H1 (cell line): Measurements from ENCODE around the gene VPS9D1. TPM values are rescaled to one million over a fixed set of nuclear protein-coding genes. Genes with fewer than 3 reads are reported as not detected.

Experiments
- CTCF ChIA-PET: fragments of 300-600 bp; sonication (Branson Sonifier 250); formaldehyde crosslinking; loops from one replicate; lab custom pipeline; 2021; ENCODE audit not compliant: partially characterized antibody; lab: Charles Lee
- POLR2A ChIA-PET: fragments of 300-600 bp; sonication (Branson Sonifier 250); formaldehyde crosslinking; loops from one replicate; lab custom pipeline; 2021; ENCODE audit warnings: inconsistent platforms; ENCODE audit not compliant: partially characterized antibody; lab: Charles Lee
- DNase-seq, 2 experiments: peaks; one replicate each; pipeline versions ENCODE4 v3.0.0 to v3.0.0-alpha.2; 2010 to 2022; ENCODE audit warnings: low spot score in 2 of 2, low read depth in 1 of 2, mixed read lengths in 1 of 2
- FAIRE-seq: peaks from 2 replicates; lab custom pipeline; 2011; peaks lifted over from hg19 to GRCh38; lab: Jason Lieb, UNC
- H2AFZ ChIP-seq: 2 replicates; pipeline ENCODE4 v1.8.1; 2012; ENCODE audit warnings: low read length, inconsistent platforms
- H2AK5ac ChIP-seq: 2 replicates; pipeline ENCODE4 v1.6.1; 2013; ENCODE audit warnings: low read depth, low read length
- H2BK120ac ChIP-seq: replicated peaks from 2 replicates; pipeline ENCODE3; 2013; ENCODE audit warnings: low read depth, low read length, inconsistent platforms
- H2BK12ac ChIP-seq: 2 replicates; pipeline ENCODE4 v1.6.1; 2013; ENCODE audit warnings: low read depth, low read length
- H2BK15ac ChIP-seq: 2 replicates; pipeline ENCODE4 v1.6.1; 2013; ENCODE audit warnings: low read length
- H2BK20ac ChIP-seq: 2 replicates; pipeline ENCODE4 v1.6.1; 2013; ENCODE audit warnings: low read length
- H2BK5ac ChIP-seq: 2 replicates; pipeline ENCODE4 v1.6.1; 2013; ENCODE audit warnings: low read depth, low read length
- H3K14ac ChIP-seq: 2 replicates; pipeline ENCODE4 v1.6.1; 2013; ENCODE audit warnings: inconsistent platforms; ENCODE audit not compliant: insufficient read length
- H3K18ac ChIP-seq: 2 replicates; pipeline ENCODE4 v1.6.1; 2013; ENCODE audit warnings: low read length; ENCODE audit errors: extremely low read depth
- H3K23ac ChIP-seq: 2 replicates; pipeline ENCODE4 v1.6.1; 2013; ENCODE audit warnings: inconsistent platforms; ENCODE audit not compliant: insufficient read length
- H3K23me2 ChIP-seq: 2 replicates; pipeline ENCODE4 v1.6.1; 2013; ENCODE audit warnings: low read depth, low read length
- H3K27ac ChIP-seq: 2 replicates; pipeline ENCODE4 v1.6.1; 2011; ENCODE audit warnings: low read depth, low read length, inconsistent platforms
- H3K27me3 ChIP-seq, 4 experiments: replicated peaks in 1 of 4; 1 replicate in 1 of 4; 2 replicates in 3 of 4; pipeline versions ENCODE4 v1.6.1 to v1.8.1; 2011 to 2013; ENCODE audit warnings: low read length in 3 of 4, mild to moderate bottlenecking in 3 of 4, inconsistent platforms in 2 of 4, mixed read lengths in 2 of 4, moderate library complexity in 1 of 4; ENCODE audit not compliant: control insufficient read depth in 3 of 4, insufficient read depth in 3 of 4; ENCODE audit errors: extremely low read depth in 1 of 4
- H3K36me3 ChIP-seq, 4 experiments: 2 replicates each; pipeline versions ENCODE4 v1.6.1 to v1.8.1; 2011 to 2013; ENCODE audit warnings: mild to moderate bottlenecking in 4 of 4, low read length in 3 of 4, moderate library complexity in 2 of 4, control low read depth in 1 of 4, inconsistent platforms in 1 of 4; ENCODE audit not compliant: insufficient read depth in 4 of 4, control insufficient read depth in 2 of 4
- H3K4ac ChIP-seq: replicated peaks from 2 replicates; pipeline ENCODE3; 2013; ENCODE audit warnings: low read length, low read depth, mixed read lengths, inconsistent platforms; ENCODE audit not compliant: insufficient read length
- H3K4me1 ChIP-seq, 4 experiments: replicated peaks in 1 of 4; 1 replicate in 1 of 4; 2 replicates in 3 of 4; pipeline versions ENCODE4 v1.6.1 to v1.8.1; 2011 to 2013; ENCODE audit warnings: low read length in 3 of 4, inconsistent platforms in 2 of 4, mixed read lengths in 1 of 4; ENCODE audit not compliant: insufficient read depth in 4 of 4, control insufficient read depth in 3 of 4
- H3K4me2 ChIP-seq, 2 experiments: 2 replicates each; pipeline versions ENCODE4 v1.6.1 to v1.8.1; 2011 to 2013; ENCODE audit warnings: low read depth in 2 of 2, low read length in 2 of 2, control low read depth in 1 of 2, inconsistent platforms in 1 of 2, mild to moderate bottlenecking in 1 of 2; ENCODE audit not compliant: insufficient read depth in 1 of 2
- H3K4me3 ChIP-seq, 4 experiments: fragments of 200-600, 300-600 bp in 1 of 4; sonication (generic), shearing (Covaris generic), sonication (Bioruptor Twin) in 1 of 4; 2 replicates each; pipeline versions ENCODE4 v1.5.1 to v1.8.1; 2011 to 2016; ENCODE audit warnings: low read length in 4 of 4, low read depth in 3 of 4, control low read depth in 2 of 4, inconsistent platforms in 2 of 4, mild to moderate bottlenecking in 2 of 4, mixed read lengths in 1 of 4, moderate library complexity in 1 of 4; ENCODE audit not compliant: insufficient read depth in 2 of 4; ENCODE audit errors: extremely low read depth in 1 of 4
- H3K56ac ChIP-seq: replicated peaks from 2 replicates; pipeline ENCODE3; 2013; ENCODE audit warnings: low read depth, mild to moderate bottlenecking, mixed read lengths, low read length, inconsistent platforms; ENCODE audit not compliant: insufficient read length
- H3K79me1 ChIP-seq: 2 replicates; pipeline ENCODE4 v1.6.1; 2013; ENCODE audit warnings: low read depth, low read length, control low read depth
- H3K79me2 ChIP-seq, 2 experiments: 2 replicates each; pipeline versions ENCODE4 v1.6.1 to v1.8.1; 2012 to 2013; ENCODE audit warnings: low read length in 2 of 2, mild to moderate bottlenecking in 2 of 2, inconsistent platforms in 1 of 2; ENCODE audit not compliant: insufficient read depth in 2 of 2, control insufficient read depth in 1 of 2
- H3K9ac ChIP-seq, 4 experiments: replicated peaks in 1 of 4; 1 replicate in 1 of 4; 2 replicates in 3 of 4; pipeline versions ENCODE4 v1.6.1 to v1.8.1; 2011 to 2013; ENCODE audit warnings: low read depth in 3 of 4, low read length in 3 of 4, control low read depth in 2 of 4, mild to moderate bottlenecking in 2 of 4, moderate library complexity in 2 of 4, inconsistent platforms in 1 of 4; ENCODE audit errors: extremely low read depth in 1 of 4
- H3K9me3 ChIP-seq, 2 experiments: 2 replicates each; pipeline versions ENCODE4 v1.6.1 to v1.8.1; 2012 to 2013; ENCODE audit warnings: mild to moderate bottlenecking in 2 of 2, moderate library complexity in 2 of 2, control low read depth in 1 of 2, inconsistent platforms in 1 of 2, low read depth in 1 of 2, low read length in 1 of 2, mixed read lengths in 1 of 2; ENCODE audit not compliant: insufficient read depth in 2 of 2
- H4K20me1 ChIP-seq, 2 experiments: replicated peaks in 1 of 2; 2 replicates each; pipeline versions ENCODE3 to v1.8.1; 2011 to 2013; ENCODE audit warnings: inconsistent platforms in 2 of 2, low read length in 2 of 2, mild to moderate bottlenecking in 1 of 2; ENCODE audit not compliant: insufficient read depth in 2 of 2, control insufficient read depth in 1 of 2
- H4K5ac ChIP-seq: 2 replicates; pipeline ENCODE4 v1.6.1; 2013; ENCODE audit warnings: low read length, low read depth, mixed read lengths, inconsistent platforms; ENCODE audit not compliant: insufficient read length
- H4K8ac ChIP-seq: 2 replicates; pipeline ENCODE4 v1.8.0; 2013; ENCODE audit warnings: mild to moderate bottlenecking, moderate library complexity, low read length, inconsistent platforms; ENCODE audit not compliant: insufficient read depth; ENCODE audit errors: extremely low read depth
- H4K91ac ChIP-seq: replicated peaks from 2 replicates; pipeline ENCODE3; 2013; ENCODE audit warnings: low read length, mixed read lengths, inconsistent platforms; ENCODE audit not compliant: insufficient read length
- CHD2 ChIP-seq: IDR thresholded peaks from 2 replicates; pipeline ENCODE4 v1.6.1; 2012; ENCODE audit warnings: low read length, improper control_type of control experiment
- EGR1 ChIP-seq: IDR thresholded peaks from 2 replicates; pipeline ENCODE4 v1.6.1; 2011; ENCODE audit warnings: low read depth, low read length, borderline replicate concordance
- FOSL1 ChIP-seq: IDR thresholded peaks from 2 replicates; pipeline ENCODE4 v1.6.1; 2011; ENCODE audit warnings: mild to moderate bottlenecking, low read depth, low read length, moderate library complexity; ENCODE audit not compliant: insufficient read depth
- HDAC2 ChIP-seq, 2 experiments: fragments of 300-600 bp in 1 of 2; sonication (generic) in 1 of 2; IDR thresholded peaks; 2 replicates each; pipeline ENCODE4 v1.6.1; 2011 to 2012; ENCODE audit warnings: low read depth in 2 of 2, low read length in 2 of 2, mild to moderate bottlenecking in 2 of 2, moderate library complexity in 2 of 2, borderline replicate concordance in 1 of 2, inconsistent platforms in 1 of 2
- NANOG ChIP-seq: IDR thresholded peaks from 2 replicates; pipeline ENCODE4 v1.6.1; 2011; ENCODE audit warnings: low read length, low read depth, mild to moderate bottlenecking, inconsistent platforms; ENCODE audit not compliant: insufficient read depth, poor library complexity, severe bottlenecking
- NRF1 ChIP-seq: IDR thresholded peaks from 2 replicates; pipeline ENCODE4 v1.6.1; 2011; ENCODE audit warnings: mild to moderate bottlenecking, low read depth, low read length, improper control_type of control experiment
- PHF8 ChIP-seq: fragments of 200-600 bp; sonication (generic); conservative IDR thresholded peaks from 2 replicates; pipeline ENCODE4 v1.7.1; 2012; ENCODE audit warnings: low read depth, mild to moderate bottlenecking, inconsistent platforms, low read length, moderate library complexity
- YY1 ChIP-seq: IDR thresholded peaks from 2 replicates; pipeline ENCODE4 v1.6.1; 2011; ENCODE audit warnings: low read depth, mild to moderate bottlenecking, low read length
- ZNF274 ChIP-seq: IDR thresholded peaks from 2 replicates; pipeline ENCODE4 v1.7.0; 2012; ENCODE audit warnings: low read length, borderline replicate concordance; ENCODE audit errors: extremely low read depth
- WGBS, 2 experiments: shearing (Covaris generic) in 1 of 2; methylation state at CpG; one replicate each; pipeline versions ENCODE4 v1.1.6 to v1.1.7; 2013 to 2015; ENCODE audit warnings: low lambda C conversion rate in 2 of 2, mixed read lengths in 2 of 2, inconsistent platforms in 1 of 2, low coverage in 1 of 2, missing lambda C conversion rate in 1 of 2; ENCODE audit not compliant: insufficient replicate concordance in 2 of 2, insufficient coverage in 1 of 2, insufficient read length in 1 of 2; ENCODE audit errors: extremely low coverage in 1 of 2, missing lambda C conversion rate in 1 of 2; 5-methylcytosine and 5-hydroxymethylcytosine counted together
- polyA plus RNA-seq, 7 experiments: library from polyadenylated mRNA; depleted of rRNA in 3 of 7; stranded (reverse) in 5 of 7; unstranded in 2 of 7; fragments of >200 nt in 5 of 7; fragments of 200-250 nt in 2 of 7; gene quantifications; 1 replicate in 5 of 7; 2 replicates in 1 of 7; 4 replicates in 1 of 7; pipeline versions ENCODE4 v1.2.1 to v1.2.3, GENCODE V29; 2011 to 2013; ENCODE audit warnings: missing spikeins in 2 of 7, mixed read lengths in 2 of 7
- total RNA-seq: library from RNA; stranded (reverse); fragmentation: NEBNext Ultra II Directional; extraction: Animal tissue kit (Norgen Biotek cat#: 25700); gene quantifications from 2 replicates; pipeline ENCODE4 v1.2.1, GENCODE V29; 2021
- TF ChIP-seq, protein P1 (sequence below): IDR thresholded peaks from 2 replicates; pipeline ENCODE4 v1.6.1; 2011; ENCODE audit warnings: low read depth, mild to moderate bottlenecking, low read length; ENCODE audit not compliant: insufficient read depth

VPS9D1 gene
- total and polyA plus RNA-seq, 2 of the 8 experiments (the other 6 are each of a cell fraction or from before 2014, with no cell fraction given) = 2.9 to 5.4 TPM

DNA sequence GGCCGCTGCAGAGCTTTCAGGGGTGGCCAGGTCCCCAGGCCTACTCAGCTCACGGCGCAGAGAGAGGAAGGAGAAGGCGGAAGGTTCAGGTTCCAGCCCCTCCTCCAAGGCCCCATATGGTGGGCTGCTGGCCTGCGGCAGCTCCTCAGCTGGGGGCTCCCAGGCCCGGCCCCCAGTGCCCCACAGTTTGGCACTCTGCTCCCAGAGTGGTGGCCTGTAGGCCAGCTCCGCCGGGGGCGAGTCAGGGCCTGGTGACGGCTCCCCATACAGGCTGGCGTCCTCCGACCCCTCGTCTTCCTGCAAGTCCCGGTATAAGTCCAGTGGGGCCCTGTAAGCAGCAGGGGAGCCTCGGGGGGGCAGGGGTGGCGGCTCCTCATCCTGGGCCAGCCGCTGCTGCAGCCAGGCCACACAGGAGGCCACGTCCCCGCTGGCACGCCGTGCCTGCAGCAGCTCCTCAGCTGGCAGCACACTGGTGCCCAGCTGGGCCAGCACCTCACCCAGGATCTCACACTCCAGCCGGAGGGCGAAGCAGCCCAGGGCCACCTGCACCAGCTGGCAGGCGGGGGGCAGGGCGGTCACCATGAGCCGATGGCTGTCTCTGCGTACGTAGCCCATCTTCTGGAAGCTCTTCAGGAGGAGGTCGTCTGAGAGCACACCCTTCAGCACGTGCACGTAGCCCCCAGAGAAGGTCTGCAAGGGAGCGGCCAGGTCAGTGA is 22.9 kb downstream of the VPS9D1 start:
- no peaks in the 10 kb centered on the region for H3K79me2 ChIP-seq
- H3K27me3 ChIP-seq = no peaks in the 10 kb centered on the region
- no peak for DNase-seq
- no peak overlapping the region for H3K4ac ChIP-seq
- H3K23me2 ChIP-seq = peaks cover 13% of the 10 kb centered on the region; the same call in 1 of the 2 replicates
- H2BK5ac ChIP-seq = no peak overlapping the region
- H3K27ac ChIP-seq = no peak overlapping the region
- H2AFZ ChIP-seq = no peak overlapping the region
- peaks cover 0 to 22% of the 10 kb centered on the region in 2 experiments for H4K20me1 ChIP-seq
- H4K8ac ChIP-seq = no peak overlapping the region
- 94% methylated on average over 30 of the region's 32 CpGs; no CpG with 5 or more reads in 1 of the 2 experiments for WGBS, 2 experiments
- no peak overlapping the region for H3K23ac ChIP-seq
- no peak overlapping the region for H2AK5ac ChIP-seq
- no peak overlapping the region for H4K91ac ChIP-seq
- no peak overlapping the region for H4K5ac ChIP-seq
- CTCF ChIA-PET = interaction anchor here (0.6 to 3.7 kb wide), 10 partner anchors 8 to 225 kb away, joined by 3 to 16 read pairs (median 4); partner anchors contain the start of gene VPS9D1
- H2BK120ac ChIP-seq = no peak overlapping the region
- H3K9ac ChIP-seq = no peak overlapping the region
- no peak for FAIRE-seq
- no peak overlapping the region for H3K18ac ChIP-seq
- H3K4me3 ChIP-seq = no peak overlapping the region
- H3K56ac ChIP-seq = no peak overlapping the region
- POLR2A ChIA-PET = interaction anchor here (0.6 to 6.6 kb wide), 13 partner anchors 9 to 988 kb away, joined by 3 to 59 read pairs (median 4); partner anchors contain the start of genes CDK10, CPNE7 and VPS9D1
- no peaks in the 10 kb centered on the region for H3K79me1 ChIP-seq
- no peak overlapping the region for H2BK12ac ChIP-seq
- H3K14ac ChIP-seq = no peak overlapping the region
- H3K9me3 ChIP-seq = no peaks in the 10 kb centered on the region
- H2BK20ac ChIP-seq = no peak overlapping the region
- peaks cover 3 to 24% (median 8%) of the 10 kb centered on the region in 4 experiments; a peak in 6 of 8 replicates for H3K36me3 ChIP-seq
- H3K4me1 ChIP-seq = peaks cover 0 to 11% (median 5%) of the 10 kb centered on the region in 4 experiments; a peak in 5 of 7 replicates
- H2BK15ac ChIP-seq = no peak overlapping the region
- TF ChIP-seq, protein P1, sequence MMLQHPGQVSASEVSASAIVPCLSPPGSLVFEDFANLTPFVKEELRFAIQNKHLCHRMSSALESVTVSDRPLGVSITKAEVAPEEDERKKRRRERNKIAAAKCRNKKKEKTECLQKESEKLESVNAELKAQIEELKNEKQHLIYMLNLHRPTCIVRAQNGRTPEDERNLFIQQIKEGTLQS = no peak
- TF ChIP-seq CHD2 (no peak), NRF1 (no peak), ZNF274 (no peak), NANOG (no peak), YY1 (no peak), PHF8 (no peak), HDAC2 (IDR thresholded peaks at IDR 0.05; ENCODE audit: borderline replicate concordance in 1 of 2, low read depth in 2 of 2, low read length in 2 of 2) (no peak), EGR1 (no peak), FOSL1 (no peak)
- H3K4me2 ChIP-seq = no peak overlapping the region
